Mesenchymal stem cell (in vitro differentiated cells and primary cell): Measurements from ENCODE around the gene TMEM204.

Source experiments
- DNase-seq: peaks from one replicate; pipeline ENCODE4 v3.0.0-alpha.2; 2013
- H2AFZ ChIP-seq: one replicate; pipeline ENCODE4 v1.6.1; 2013; ENCODE audit warnings: low read depth, mild to moderate bottlenecking, control low read depth, inconsistent platforms, low read length, moderate library complexity
- H2AK5ac ChIP-seq: 2 replicates; pipeline ENCODE4 v1.6.1; 2013; ENCODE audit warnings: low read length, moderate library complexity, mild to moderate bottlenecking, inconsistent platforms; ENCODE audit not compliant: severe bottlenecking
- H2BK120ac ChIP-seq: one replicate; pipeline ENCODE4 v1.6.1; 2013; ENCODE audit warnings: low read depth, mild to moderate bottlenecking, inconsistent platforms, low read length, moderate library complexity
- H2BK12ac ChIP-seq, 2 experiments: one replicate each; pipeline ENCODE4 v1.6.1; 2013; ENCODE audit warnings: inconsistent platforms in 2 of 2, low read length in 2 of 2, mild to moderate bottlenecking in 2 of 2, moderate library complexity in 2 of 2, control low read depth in 1 of 2
- H2BK15ac ChIP-seq: one replicate; pipeline ENCODE4 v1.6.1; 2013; ENCODE audit warnings: mild to moderate bottlenecking, low read depth, inconsistent platforms; ENCODE audit not compliant: poor library complexity, severe bottlenecking
- H2BK5ac ChIP-seq: 2 replicates; pipeline ENCODE4 v1.6.1; 2013; ENCODE audit warnings: low read depth, mild to moderate bottlenecking, low read length, control low read depth, inconsistent platforms; ENCODE audit not compliant: poor library complexity, severe bottlenecking
- H3K14ac ChIP-seq, 2 experiments: one replicate each; pipeline ENCODE4 v1.6.1; 2013; ENCODE audit warnings: inconsistent platforms in 2 of 2, low read length in 2 of 2, control low read depth in 1 of 2, mild to moderate bottlenecking in 1 of 2, moderate library complexity in 1 of 2
- H3K18ac ChIP-seq, 2 experiments: one replicate each; pipeline ENCODE4 v1.6.1; 2013; ENCODE audit warnings: inconsistent platforms in 2 of 2, low read length in 2 of 2, control low read depth in 1 of 2, low read depth in 1 of 2, mild to moderate bottlenecking in 1 of 2
- H3K23ac ChIP-seq, 2 experiments: one replicate each; pipeline ENCODE4 v1.6.1; 2013; ENCODE audit warnings: inconsistent platforms in 2 of 2, low read length in 2 of 2, mild to moderate bottlenecking in 2 of 2, moderate library complexity in 2 of 2, control low read depth in 1 of 2
- H3K27ac ChIP-seq: 2 replicates; pipeline ENCODE4 v1.5.1; 2013; ENCODE audit warnings: mild to moderate bottlenecking, moderate library complexity, low read length, control low read depth, inconsistent platforms; ENCODE audit not compliant: poor library complexity, severe bottlenecking
- H3K27me3 ChIP-seq, 2 experiments: 2 replicates each; pipeline versions ENCODE4 v1.6.1 to v1.7.0; 2013; ENCODE audit warnings: low read length in 2 of 2, mild to moderate bottlenecking in 2 of 2, moderate library complexity in 2 of 2, control low read depth in 1 of 2, inconsistent platforms in 1 of 2; ENCODE audit not compliant: control insufficient read depth in 1 of 2, insufficient read depth in 1 of 2
- H3K36me3 ChIP-seq, 2 experiments: 2 replicates each; pipeline versions ENCODE4 v1.6.1 to v1.7.0; 2013; ENCODE audit warnings: low read length in 2 of 2, control low read depth in 1 of 2, inconsistent platforms in 1 of 2, low read depth in 1 of 2, mild to moderate bottlenecking in 1 of 2; ENCODE audit not compliant: insufficient read depth in 2 of 2, control insufficient read depth in 1 of 2
- H3K4ac ChIP-seq, 2 experiments: one replicate each; pipeline ENCODE4 v1.6.1; 2013; ENCODE audit warnings: inconsistent platforms in 2 of 2, low read length in 2 of 2, mild to moderate bottlenecking in 2 of 2, moderate library complexity in 2 of 2, control low read depth in 1 of 2, low read depth in 1 of 2
- H3K4me1 ChIP-seq: 2 replicates; pipeline ENCODE4 v1.6.1; 2013; ENCODE audit warnings: low read depth, low read length, control low read depth; ENCODE audit not compliant: control insufficient read depth, insufficient read depth
- H3K4me2 ChIP-seq: 2 replicates; pipeline ENCODE4 v1.6.1; 2013; ENCODE audit warnings: low read length, mild to moderate bottlenecking, inconsistent platforms; ENCODE audit not compliant: poor library complexity, severe bottlenecking
- H3K4me3 ChIP-seq, 2 experiments: 2 replicates each; pipeline versions ENCODE4 v1.5.1 to v1.7.0; 2013; ENCODE audit warnings: low read length in 2 of 2, mild to moderate bottlenecking in 2 of 2, control low read depth in 1 of 2, low read depth in 1 of 2; ENCODE audit not compliant: insufficient read depth in 1 of 2
- H3K79me1 ChIP-seq: replicated peaks from 2 replicates; pipeline ENCODE4 v1.6.1; 2013; ENCODE audit warnings: mild to moderate bottlenecking, control low read depth, low read length, inconsistent platforms; ENCODE audit not compliant: poor library complexity, severe bottlenecking
- H3K9ac ChIP-seq: 2 replicates; pipeline ENCODE4 v1.7.0; 2013; ENCODE audit warnings: mild to moderate bottlenecking, low read length, moderate library complexity
- H3K9me3 ChIP-seq: 2 replicates; pipeline ENCODE4 v1.7.0; 2013; ENCODE audit warnings: mild to moderate bottlenecking, low read length; ENCODE audit not compliant: control insufficient read depth
- H4K8ac ChIP-seq: one replicate; pipeline ENCODE4 v1.6.1; 2013; ENCODE audit warnings: inconsistent platforms, mild to moderate bottlenecking, low read length, moderate library complexity
- H4K91ac ChIP-seq: one replicate; pipeline ENCODE4 v1.6.1; 2013; ENCODE audit warnings: mild to moderate bottlenecking, low read length, inconsistent platforms
- WGBS: methylation state at CpG from one replicate; pipeline ENCODE4 v1.1.7; 2013; ENCODE audit warnings: mixed read lengths; 5-methylcytosine and 5-hydroxymethylcytosine counted together

The TMEM204 gene

GRCh38 chr16:1596516-1596915 lies 63.0 kb downstream of the TMEM204 start:
- Histone ChIP-seq H3K79me1 (peaks cover 3% of the 10 kb centered on the region), H4K91ac (no peak overlapping the region), H3K4me3 (no peak overlapping the region), H2AK5ac (no peak overlapping the region), H2AFZ (no peak overlapping the region), H2BK15ac (no peak overlapping the region), H3K4me2 (no peak overlapping the region), H2BK5ac (no peak overlapping the region), H3K23ac (no peak overlapping the region), H3K9ac (no peak overlapping the region), H3K4me1 (no peaks in the 10 kb centered on the region), H3K27ac (no peak overlapping the region), H3K9me3 (no peaks in the 10 kb centered on the region), H2BK12ac (no peak overlapping the region), H3K18ac (no peak overlapping the region), H3K27me3 (no peaks in the 10 kb centered on the region), H4K8ac (no peak overlapping the region), H3K36me3 (peaks cover 39 to 54% of the 10 kb centered on the region in 2 experiments), H3K4ac (no peak overlapping the region), H2BK120ac (no peak overlapping the region), H3K14ac (no peak overlapping the region)
- 96% methylated on average over 12 of the region's 12 CpGs for WGBS
- no peak for DNase-seq

DNA sequence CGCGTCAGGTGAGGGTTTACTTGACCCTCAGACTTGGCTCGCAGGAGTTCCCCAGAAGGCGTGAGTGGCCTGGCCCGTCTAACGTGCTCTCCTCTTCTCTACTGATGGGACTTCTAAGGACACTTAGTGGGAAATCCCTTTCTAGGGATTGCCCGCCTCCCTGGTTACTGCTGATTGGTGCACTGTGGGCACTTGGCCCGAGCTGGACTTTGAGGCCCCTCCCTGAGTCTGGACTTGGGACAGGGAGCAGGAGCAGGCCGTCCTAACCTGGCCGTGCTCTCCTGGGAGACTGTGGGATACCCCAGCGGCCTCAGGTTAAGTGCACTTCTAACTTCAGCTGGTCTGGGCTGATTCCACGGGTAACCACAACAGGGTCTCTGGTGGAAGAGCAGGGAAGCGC lies 63.7 kb downstream of the TMEM204 start:
- Histone ChIP-seq H3K4me3 (no peak overlapping the region), H3K14ac (no peak overlapping the region), H2BK5ac (no peak overlapping the region), H3K27me3 (no peaks in the 10 kb centered on the region), H3K4me2 (no peak overlapping the region), H3K18ac (no peak overlapping the region), H3K36me3 (peaks cover 39 to 54% of the 10 kb centered on the region in 2 experiments), H3K4me1 (no peaks in the 10 kb centered on the region), H3K9me3 (no peaks in the 10 kb centered on the region), H2BK15ac (no peak overlapping the region), H4K8ac (no peak overlapping the region), H3K4ac (no peak overlapping the region), H2AFZ (no peak overlapping the region), H3K9ac (no peak overlapping the region), H3K79me1 (peaks cover 2% of the 10 kb centered on the region), H3K23ac (no peak overlapping the region), H3K27ac (no peak overlapping the region), H4K91ac (no peak overlapping the region), H2BK12ac (no peak overlapping the region), H2BK120ac (no peak overlapping the region), H2AK5ac (no peak overlapping the region)
- no peak for DNase-seq
- WGBS, result 93% methylated on average over 13 of the region's 13 CpGs

GRCh38 chr16:1601031-1601430 lies 67.6 kb downstream of the TMEM204 start:
- Histone ChIP-seq H3K4ac (no peak overlapping the region), H3K36me3 (peaks cover 42 to 51% of the 10 kb centered on the region in 2 experiments), H3K79me1 (peaks cover 3% of the 10 kb centered on the region), H3K27me3 (no peaks in the 10 kb centered on the region), H3K18ac (no peak overlapping the region), H3K23ac (no peak overlapping the region), H3K27ac (no peak overlapping the region), H3K4me1 (peaks cover 2% of the 10 kb centered on the region), H4K8ac (no peak overlapping the region), H2AFZ (no peak overlapping the region), H3K4me3 (no peak overlapping the region), H3K14ac (no peak overlapping the region), H3K9me3 (no peaks in the 10 kb centered on the region), H4K91ac (no peak overlapping the region), H3K9ac (no peak overlapping the region), H2BK12ac (no peak overlapping the region), H2BK120ac (no peak overlapping the region), H2BK5ac (no peak overlapping the region), H2AK5ac (no peak overlapping the region), H2BK15ac (no peak overlapping the region), H3K4me2 (no peak overlapping the region)
- WGBS, result 90% methylated on average over 6 of the region's 7 CpGs
- no peak for DNase-seq

DNA sequence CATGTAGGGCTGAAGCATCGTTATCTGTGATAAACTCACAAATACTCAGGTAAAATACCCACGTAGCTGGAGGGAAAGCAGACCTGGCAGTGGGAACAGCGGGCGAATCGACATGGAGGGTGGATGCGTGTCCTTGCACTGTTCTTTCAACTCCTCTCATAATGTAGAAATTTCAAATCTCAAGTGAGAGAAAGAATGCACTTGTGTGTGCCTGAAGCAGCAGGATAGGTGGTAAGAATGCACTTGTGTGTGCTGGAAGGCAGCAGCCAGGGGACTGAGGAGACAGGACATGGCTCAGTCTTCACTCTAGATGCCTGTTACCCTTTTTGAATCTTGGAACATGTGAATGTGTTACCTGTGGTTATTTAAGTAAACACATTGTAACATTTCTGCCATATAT lies 68.0 kb downstream of the TMEM204 start:
- Histone ChIP-seq H2BK12ac (no peak overlapping the region), H2BK15ac (no peak overlapping the region), H4K91ac (no peak overlapping the region), H3K36me3 (peaks cover 45 to 51% of the 10 kb centered on the region in 2 experiments), H3K18ac (no peak overlapping the region), H3K14ac (no peak overlapping the region), H3K4ac (no peak overlapping the region), H3K4me1 (peaks cover 2% of the 10 kb centered on the region), H3K4me2 (no peak overlapping the region), H2BK5ac (no peak overlapping the region), H3K79me1 (peaks cover 3% of the 10 kb centered on the region), H3K9ac (no peak overlapping the region), H4K8ac (no peak overlapping the region), H3K9me3 (no peaks in the 10 kb centered on the region), H2AFZ (no peak overlapping the region), H3K4me3 (no peak overlapping the region), H3K27ac (no peak overlapping the region), H2AK5ac (no peak overlapping the region), H3K27me3 (no peaks in the 10 kb centered on the region), H3K23ac (no peak overlapping the region), H2BK120ac (no peak overlapping the region)
- 98% methylated on average over 5 of the region's 6 CpGs for WGBS
- no peak for DNase-seq
